ENCODE measurements around the gene MLLT10. TPM values are rescaled to one million over a fixed set of nuclear protein-coding genes. Genes with fewer than 3 reads are reported as not detected.
"Not testable (repeated sequence)": the region's sequence is repeated elsewhere in the genome, so short reads cannot be mapped to it uniquely, and the experiment has no call there.

Gene MLLT10
- total RNA-seq, 1 experiment from 2014 or later: 48.4 TPM

DNA sequence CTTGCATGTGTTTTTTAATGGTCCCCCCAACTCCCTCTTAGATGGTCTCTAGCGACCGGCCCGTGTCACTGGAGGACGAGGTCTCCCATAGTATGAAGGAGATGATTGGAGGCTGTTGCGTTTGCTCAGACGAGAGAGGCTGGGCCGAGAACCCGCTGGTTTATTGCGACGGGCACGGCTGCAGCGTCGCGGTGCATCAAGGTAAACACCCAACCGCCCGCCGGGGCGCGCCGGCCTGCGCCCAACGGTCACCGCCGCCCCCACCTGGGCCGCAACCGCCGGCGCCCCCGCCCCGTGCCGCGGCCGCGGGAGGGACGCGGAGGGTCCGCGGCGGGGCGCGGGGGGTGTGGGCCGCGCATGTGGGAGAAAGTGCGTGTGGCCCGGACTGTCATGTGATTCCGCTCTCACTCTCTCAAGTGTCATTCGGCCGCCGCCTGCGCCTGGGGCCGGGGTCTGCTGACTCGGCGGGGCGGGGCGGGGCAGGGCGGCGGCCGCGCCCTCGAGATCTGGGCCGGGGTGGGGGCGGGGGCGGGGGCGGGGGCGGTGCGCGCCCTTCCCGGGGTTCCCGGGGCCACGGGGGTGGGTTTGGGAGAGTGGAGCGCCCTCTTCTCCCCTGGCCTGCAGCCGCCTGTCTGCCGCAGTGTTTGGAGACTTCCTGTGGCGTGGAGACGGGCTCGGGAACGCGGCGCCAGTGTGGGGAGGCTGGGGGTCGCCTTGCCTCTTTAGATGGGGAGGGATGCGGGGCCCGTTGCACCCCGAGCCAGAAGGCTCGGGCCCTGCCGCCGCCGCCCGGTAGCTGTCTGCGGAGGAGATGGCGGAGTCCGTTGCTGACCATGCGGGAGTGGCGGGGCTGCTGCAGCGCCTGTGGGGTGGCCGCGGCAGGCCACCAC, 817 bp downstream of the MLLT10 start:
- Histone ChIP-seq H3K79me2 (ENCODE audit: low read depth) (peaks cover 34% of the 10 kb centered on the region), H3K27me3 (ENCODE audit: insufficient read depth, low read depth) (no peaks in the 10 kb centered on the region)
- intact Hi-C loops (cut with micrococcal nuclease; ENCODE audit: unreplicated experiment): loop anchor here (5.0 kb wide), 1 partner anchor 453 kb away; no protein-coding TSS in a partner anchor

DNA sequence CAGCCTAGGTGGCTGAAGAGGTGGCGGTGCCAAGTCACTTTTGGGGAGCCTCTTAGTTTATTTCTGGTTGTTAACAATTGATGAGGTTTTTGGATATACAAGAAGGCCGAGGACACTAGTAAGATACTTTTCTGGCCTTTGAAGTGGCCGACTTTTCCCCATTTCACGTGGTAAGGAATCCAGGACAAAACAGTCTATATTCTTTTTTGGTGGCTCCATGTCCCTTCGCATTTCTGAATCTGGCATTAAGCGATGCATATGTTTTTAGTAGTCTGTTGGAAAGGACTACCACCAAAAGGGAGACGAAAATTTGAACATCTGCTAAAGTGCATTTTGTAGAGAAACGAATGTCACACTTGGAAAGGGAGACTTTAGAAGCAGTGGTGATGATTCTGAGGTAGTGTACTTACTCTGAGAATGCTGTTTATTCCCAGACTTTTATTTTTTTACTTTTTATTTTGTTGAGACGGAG, 1.5 kb downstream of the MLLT10 start:
- Histone ChIP-seq H3K27ac (no peak overlapping the region), H4K20me1 (ENCODE audit: insufficient read depth) (no peaks in the 10 kb centered on the region), H3K4me1 (replicated peaks; ENCODE audit: insufficient read depth) (peaks cover 14% of the 10 kb centered on the region), H3K4me2 (peak overlapping the region; percentile 57), H3K4me3 (no peak overlapping the region; the same call in 1 of the 2 replicates), H3K79me2 (ENCODE audit: low read depth) (peaks cover 34% of the 10 kb centered on the region), H3K9me3 (ENCODE audit: insufficient read depth, low read depth) (no peaks in the 10 kb centered on the region), H3F3A (ENCODE audit: insufficient read depth, low read depth) (peaks cover 9% of the 10 kb centered on the region), H3K27me3 (ENCODE audit: insufficient read depth, low read depth) (no peaks in the 10 kb centered on the region), H2AFZ (no peak overlapping the region), H3K36me3 (ENCODE audit: low read depth) (no peaks in the 10 kb centered on the region), H3K9me2 (ENCODE audit: insufficient read depth) (no peaks in the 10 kb centered on the region)
- TF ChIP-seq EZH2 (IDR thresholded peaks at IDR 0.05; ENCODE audit: low read depth): no peak
- TF ChIP-seq, protein P1, sequence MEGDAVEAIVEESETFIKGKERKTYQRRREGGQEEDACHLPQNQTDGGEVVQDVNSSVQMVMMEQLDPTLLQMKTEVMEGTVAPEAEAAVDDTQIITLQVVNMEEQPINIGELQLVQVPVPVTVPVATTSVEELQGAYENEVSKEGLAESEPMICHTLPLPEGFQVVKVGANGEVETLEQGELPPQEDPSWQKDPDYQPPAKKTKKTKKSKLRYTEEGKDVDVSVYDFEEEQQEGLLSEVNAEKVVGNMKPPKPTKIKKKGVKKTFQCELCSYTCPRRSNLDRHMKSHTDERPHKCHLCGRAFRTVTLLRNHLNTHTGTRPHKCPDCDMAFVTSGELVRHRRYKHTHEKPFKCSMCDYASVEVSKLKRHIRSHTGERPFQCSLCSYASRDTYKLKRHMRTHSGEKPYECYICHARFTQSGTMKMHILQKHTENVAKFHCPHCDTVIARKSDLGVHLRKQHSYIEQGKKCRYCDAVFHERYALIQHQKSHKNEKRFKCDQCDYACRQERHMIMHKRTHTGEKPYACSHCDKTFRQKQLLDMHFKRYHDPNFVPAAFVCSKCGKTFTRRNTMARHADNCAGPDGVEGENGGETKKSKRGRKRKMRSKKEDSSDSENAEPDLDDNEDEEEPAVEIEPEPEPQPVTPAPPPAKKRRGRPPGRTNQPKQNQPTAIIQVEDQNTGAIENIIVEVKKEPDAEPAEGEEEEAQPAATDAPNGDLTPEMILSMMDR (conservative IDR thresholded peaks at IDR 0.05): no peak
- intact Hi-C loops (cut with micrococcal nuclease; ENCODE audit: unreplicated experiment): no loop called here
- BruUV-seq (replicated peaks): TSS peak; percentile 23
- ChIA-PET POLR2A (ENCODE audit: unreplicated experiment) (no interaction called here), CTCF (no interaction called here)
- DNase-seq: no peak

More for the DNA sequence above, 817 bp downstream of the MLLT10 start:
- Histone ChIP-seq H2AFZ (no peak overlapping the region), H3K4me1 (replicated peaks; ENCODE audit: insufficient read depth) (peaks cover 14% of the 10 kb centered on the region), H3K36me3 (ENCODE audit: low read depth) (no peaks in the 10 kb centered on the region), H3K9me2 (ENCODE audit: insufficient read depth) (no peaks in the 10 kb centered on the region), H3K9me3 (ENCODE audit: insufficient read depth, low read depth) (no peaks in the 10 kb centered on the region), H3K4me2 (peak overlapping the region; percentile 57), H3K27ac (no peak overlapping the region), H3F3A (ENCODE audit: insufficient read depth, low read depth) (peaks cover 9% of the 10 kb centered on the region), H3K4me3 (peak overlapping the region; percentile 71), H4K20me1 (ENCODE audit: insufficient read depth) (no peaks in the 10 kb centered on the region)
- DNase-seq: peak in 1 of 2 experiments; percentile 33
- TF ChIP-seq, protein P1 (conservative IDR thresholded peaks at IDR 0.05): no peak
- TF ChIP-seq EZH2 (IDR thresholded peaks at IDR 0.05; ENCODE audit: low read depth): no peak
- ChIA-PET POLR2A (ENCODE audit: unreplicated experiment) (no interaction called here), CTCF (no interaction called here)
- no TSS peak for BruUV-seq (replicated peaks)

DNA sequence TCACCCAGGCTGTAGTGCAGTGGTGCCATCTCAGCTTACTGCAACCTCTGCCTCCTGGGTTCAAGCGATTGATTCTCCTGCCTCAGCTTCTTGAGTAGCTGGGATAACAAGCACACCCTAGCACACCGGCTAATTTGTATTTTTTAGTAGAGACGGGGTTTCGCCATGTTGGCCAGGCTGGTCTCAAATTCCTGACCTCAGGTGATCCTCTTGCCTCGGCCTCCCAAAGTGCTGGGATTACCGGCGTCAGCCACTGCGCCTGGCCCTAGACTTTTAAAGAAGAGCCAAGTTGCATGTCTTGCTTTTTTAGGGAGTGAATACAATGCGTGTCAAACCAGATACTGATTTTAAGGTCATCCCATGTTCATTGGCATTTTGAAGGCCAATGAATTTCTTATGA, 1.9 kb downstream of the MLLT10 start:
- H3K27ac ChIP-seq; DNase-seq; H2AFZ ChIP-seq; H3K9me3 ChIP-seq (ENCODE audit: insufficient read depth, low read depth); POLR2A ChIA-PET (ENCODE audit: unreplicated experiment); H3K9me2 ChIP-seq (ENCODE audit: insufficient read depth); BruUV-seq (replicated peaks); H3K4me3 ChIP-seq; H3F3A ChIP-seq (ENCODE audit: insufficient read depth, low read depth); intact Hi-C loops (cut with micrococcal nuclease; ENCODE audit: unreplicated experiment); H4K20me1 ChIP-seq (ENCODE audit: insufficient read depth); CTCF ChIA-PET; H3K36me3 ChIP-seq (ENCODE audit: low read depth); H3K27me3 ChIP-seq (ENCODE audit: insufficient read depth, low read depth): not testable (repeated sequence)
- Histone ChIP-seq H3K4me1 (replicated peaks; ENCODE audit: insufficient read depth) (peaks cover 14% of the 10 kb centered on the region), H3K4me2 (peak overlapping the region; percentile 57; the same call in 1 of the 2 replicates), H3K79me2 (ENCODE audit: low read depth) (peaks cover 34% of the 10 kb centered on the region)

All from PC-9 (cell line).